Kidney epithelial cell (primary cell): Measurements from ENCODE around the gene MMEL1. TPM values are rescaled to one million over a fixed set of nuclear protein-coding genes. Genes with fewer than 3 reads are reported as not detected.

Experiments used
- DNase-seq: peaks from one replicate; pipeline ENCODE4 v3.0.0-alpha.2; 2010; ENCODE audit warnings: low read depth
- H3K27me3 ChIP-seq: 2 replicates; pipeline ENCODE4 v1.6.0; 2011; ENCODE audit warnings: low read length; ENCODE audit not compliant: control insufficient read depth, insufficient read depth
- H3K36me3 ChIP-seq: 2 replicates; pipeline ENCODE4 v1.5.1; 2011; ENCODE audit warnings: low read length; ENCODE audit not compliant: control insufficient read depth, insufficient read depth
- H3K4me3 ChIP-seq: 2 replicates; pipeline ENCODE4 v1.5.1; 2011; ENCODE audit warnings: low read depth, mild to moderate bottlenecking, control low read depth, low read length
- CTCF ChIP-seq: IDR thresholded peaks from 2 replicates; pipeline ENCODE4 v1.5.1; 2011; ENCODE audit warnings: mild to moderate bottlenecking, moderate library complexity, low read length, control low read depth, inconsistent platforms; ENCODE audit not compliant: insufficient read depth, poor library complexity, severe bottlenecking
- total RNA-seq: library from RNA; depleted of rRNA; stranded (reverse); fragments of >200 nt; gene quantifications from 2 replicates; pipeline ENCODE4 v1.2.3, GENCODE V29; 2015

MMEL1 gene
- total RNA-seq, 1 donor from 2014 or later: not detected

- DNase-seq: no peak
- H3K27me3 ChIP-seq: peaks cover 2% of the 10 kb centered on the region
- TF ChIP-seq CTCF: no peak
These were observed 7.0 kb upstream of the MMEL1 start for GRCh38 chr1:2639607-2640521.

GRCh38 chr1:2639203-2639602, 6.4 kb upstream of the MMEL1 start:
- H3K36me3 ChIP-seq: no peaks in the 10 kb centered on the region
- TF ChIP-seq CTCF: no peak
- H3K27me3 ChIP-seq: peaks cover 2% of the 10 kb centered on the region
- H3K4me3 ChIP-seq: no peak overlapping the region
- DNase-seq: no peak

More at GRCh38 chr1:2639607-2640521, 7.0 kb upstream of the MMEL1 start:
- no peak overlapping the region for H3K4me3 ChIP-seq
- no peaks in the 10 kb centered on the region for H3K36me3 ChIP-seq

GRCh38 chr1:2638466-2639115, 5.8 kb upstream of the MMEL1 start:
- no peak for TF ChIP-seq CTCF
- Histone ChIP-seq H3K4me3 (no peak overlapping the region), H3K27me3 (peaks cover 4% of the 10 kb centered on the region), H3K36me3 (no peaks in the 10 kb centered on the region)
- DNase-seq: no peak

GRCh38 chr1:2637442-2638145, 4.8 kb upstream of the MMEL1 start:
- DNase-seq: no peak
- H3K36me3 ChIP-seq: no peaks in the 10 kb centered on the region
- peaks cover 4% of the 10 kb centered on the region for H3K27me3 ChIP-seq
- H3K4me3 ChIP-seq: no peak overlapping the region
- no peak for TF ChIP-seq CTCF

DNA sequence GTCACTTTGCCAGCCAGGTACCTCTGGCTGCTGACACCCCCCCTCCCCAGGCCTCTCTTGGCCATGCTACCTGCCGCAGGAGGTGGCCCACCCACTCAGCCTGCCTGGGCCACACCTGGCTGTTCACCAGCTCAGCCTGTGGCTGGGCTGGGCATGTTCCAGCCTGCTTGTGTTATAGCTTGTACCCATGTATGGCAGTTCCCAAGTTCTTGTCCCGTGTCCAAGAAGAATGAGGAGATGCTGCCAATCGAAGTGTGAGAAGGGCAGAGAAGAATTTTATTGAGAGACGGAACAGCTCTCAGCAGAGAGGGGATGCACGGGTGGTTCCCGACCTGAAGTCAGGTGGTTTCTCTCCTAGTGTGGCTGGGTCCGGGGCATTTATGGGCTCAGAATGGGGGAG, 3.9 kb upstream of the MMEL1 start:
- Histone ChIP-seq H3K36me3 (no peaks in the 10 kb centered on the region), H3K27me3 (peaks cover 4% of the 10 kb centered on the region), H3K4me3 (no peak overlapping the region)
- no peak for TF ChIP-seq CTCF
- DNase-seq: no peak
